CD14-positive monocyte (primary cell): Measurements from ENCODE around the gene DLGAP3. TPM values are rescaled to one million over a fixed set of nuclear protein-coding genes. Genes with fewer than 3 reads are reported as not detected.

Experiments used
- DNase-seq, 3 donors: peaks; one replicate each; pipeline ENCODE4 v3.0.0-alpha.2; 2011 to 2022
- H2AFZ ChIP-seq: 2 replicates; pipeline ENCODE4 v1.6.0; 2012; ENCODE audit warnings: mild to moderate bottlenecking, low read depth, low read length, inconsistent platforms; ENCODE audit not compliant: insufficient read depth, poor library complexity, severe bottlenecking
- H3K27ac ChIP-seq, 2 donors: 1 replicate in 1 of 2; 2 replicates in 1 of 2; pipeline ENCODE4 v1.5.1; 2012 to 2013; ENCODE audit warnings: low read length in 2 of 2, control low read depth in 1 of 2, inconsistent platforms in 1 of 2, low read depth in 1 of 2, mild to moderate bottlenecking in 1 of 2
- H3K27me3 ChIP-seq, 2 donors: one replicate each; pipeline versions ENCODE4 v1.6.0 to v1.6.1; 2011 to 2013; ENCODE audit warnings: low read length in 2 of 2; ENCODE audit not compliant: control insufficient read depth in 2 of 2, insufficient read depth in 2 of 2
- H3K36me3 ChIP-seq, 2 donors: replicated peaks in 1 of 2; 1 replicate in 1 of 2; 2 replicates in 1 of 2; pipeline versions ENCODE4 v1.5.1 to v1.6.1; 2012 to 2013; ENCODE audit warnings: low read length in 2 of 2, control low read depth in 1 of 2, inconsistent platforms in 1 of 2, mild to moderate bottlenecking in 1 of 2; ENCODE audit not compliant: insufficient read depth in 2 of 2, control insufficient read depth in 1 of 2
- H3K4me1 ChIP-seq, 2 donors: 1 replicate in 1 of 2; 2 replicates in 1 of 2; pipeline versions ENCODE4 v1.5.1 to v1.6.1; 2012 to 2013; ENCODE audit warnings: low read length in 2 of 2, control low read depth in 1 of 2, inconsistent platforms in 1 of 2, mild to moderate bottlenecking in 1 of 2, moderate library complexity in 1 of 2; ENCODE audit not compliant: insufficient read depth in 2 of 2, control insufficient read depth in 1 of 2
- H3K4me2 ChIP-seq: replicated peaks from 2 replicates; pipeline ENCODE3; 2012; ENCODE audit warnings: low read length, moderate library complexity, mild to moderate bottlenecking; ENCODE audit not compliant: poor library complexity, severe bottlenecking; ENCODE audit errors: extremely low read depth
- H3K4me3 ChIP-seq, 3 experiments: fragments of 200-600 bp in 1 of 3; sonication (generic) in 1 of 3; replicated peaks in 1 of 3; 1 replicate in 2 of 3; 2 replicates in 1 of 3; pipeline ENCODE4 v1.5.1; 2011 to 2013; ENCODE audit warnings: low read length in 3 of 3, mild to moderate bottlenecking in 3 of 3, control low read depth in 2 of 3, low read depth in 2 of 3, inconsistent platforms in 1 of 3, moderate library complexity in 1 of 3
- H3K79me2 ChIP-seq: 2 replicates; pipeline ENCODE4 v1.6.0; 2012; ENCODE audit warnings: mild to moderate bottlenecking, control low read depth, inconsistent platforms, low read length, moderate library complexity; ENCODE audit not compliant: insufficient read depth
- H3K9ac ChIP-seq: 2 replicates; pipeline ENCODE4 v1.6.0; 2017; ENCODE audit warnings: low read length, mild to moderate bottlenecking; ENCODE audit not compliant: insufficient read depth, poor library complexity, severe bottlenecking
- H3K9me3 ChIP-seq, 2 donors: replicated peaks in 1 of 2; 1 replicate in 1 of 2; 2 replicates in 1 of 2; pipeline versions ENCODE4 v1.5.1 to v1.6.1; 2012 to 2013; ENCODE audit warnings: low read length in 2 of 2, control low read depth in 1 of 2; ENCODE audit not compliant: control insufficient read depth in 1 of 2, insufficient read depth in 1 of 2
- H4K20me1 ChIP-seq: 2 replicates; pipeline ENCODE4 v1.6.0; 2012; ENCODE audit warnings: mild to moderate bottlenecking, low read length, control low read depth, moderate library complexity; ENCODE audit not compliant: insufficient read depth
- H3K27ac Mint-ChIP-seq, 7 donors: one replicate each; pipeline ENCODE4 v1.8.0; 2020; ENCODE audit warnings: mild to moderate bottlenecking in 7 of 7, mixed read lengths in 7 of 7, moderate library complexity in 6 of 7, inconsistent platforms in 2 of 7
- H3K27me3 Mint-ChIP-seq, 3 donors: one replicate each; pipeline ENCODE4 v1.8.0; 2021 to 2022; ENCODE audit warnings: low read depth in 3 of 3, mild to moderate bottlenecking in 3 of 3, mixed read lengths in 3 of 3, moderate library complexity in 3 of 3, inconsistent platforms in 1 of 3
- H3K36me3 Mint-ChIP-seq, 2 donors: one replicate each; pipeline ENCODE4 v1.8.0; 2020; ENCODE audit warnings: mixed read lengths in 2 of 2, inconsistent platforms in 1 of 2, mild to moderate bottlenecking in 1 of 2
- H3K4me1 Mint-ChIP-seq: one replicate; pipeline ENCODE4 v1.8.0; 2020; ENCODE audit warnings: mild to moderate bottlenecking, mixed read lengths
- H3K4me3 Mint-ChIP-seq, 2 donors: one replicate each; pipeline ENCODE4 v1.8.0; 2020; ENCODE audit warnings: mild to moderate bottlenecking in 2 of 2, mixed read lengths in 2 of 2, moderate library complexity in 1 of 2
- H3K9me3 Mint-ChIP-seq, 7 donors: one replicate each; pipeline ENCODE4 v1.8.0; 2020 to 2022; ENCODE audit warnings: mixed read lengths in 7 of 7, mild to moderate bottlenecking in 6 of 7, moderate library complexity in 6 of 7, inconsistent platforms in 2 of 7
- WGBS: methylation state at CpG from one replicate; pipeline ENCODE4 v1.1.5; 2013; ENCODE audit warnings: missing lambda C conversion rate; ENCODE audit not compliant: insufficient coverage; 5-methylcytosine and 5-hydroxymethylcytosine counted together
- intact Hi-C, 2 donors: fragments of 100-400 bp; cut with micrococcal nuclease; formaldehyde crosslinking; loops; one replicate each; pipeline versions ENCODE4 v1.15.0 to v1.15.1; 2023
- polyA plus RNA-seq, 3 donors: library from polyadenylated mRNA; depleted of rRNA in 1 of 3; unstranded in 2 of 3; stranded (reverse) in 1 of 3; fragments of 300-500 nt in 2 of 3; fragments of >200 nt in 1 of 3; fragmentation: Illumina TruSeq in 2 of 3; gene quantifications; 1 replicate in 2 of 3; 2 replicates in 1 of 3; pipeline ENCODE4 v1.2.3, GENCODE V29; 2012 to 2021
- TF ChIP-seq, protein P1 (sequence below): fragments of 200-600 bp; IDR thresholded peaks from one replicate; pipeline ENCODE4 v1.8.0; 2022; ENCODE audit warnings: antibody characterized with exemption, mild to moderate bottlenecking

The DLGAP3 gene
- polyA plus RNA-seq, 3 donors = 0.10 to 0.56 (median 0.16) TPM

DNA sequence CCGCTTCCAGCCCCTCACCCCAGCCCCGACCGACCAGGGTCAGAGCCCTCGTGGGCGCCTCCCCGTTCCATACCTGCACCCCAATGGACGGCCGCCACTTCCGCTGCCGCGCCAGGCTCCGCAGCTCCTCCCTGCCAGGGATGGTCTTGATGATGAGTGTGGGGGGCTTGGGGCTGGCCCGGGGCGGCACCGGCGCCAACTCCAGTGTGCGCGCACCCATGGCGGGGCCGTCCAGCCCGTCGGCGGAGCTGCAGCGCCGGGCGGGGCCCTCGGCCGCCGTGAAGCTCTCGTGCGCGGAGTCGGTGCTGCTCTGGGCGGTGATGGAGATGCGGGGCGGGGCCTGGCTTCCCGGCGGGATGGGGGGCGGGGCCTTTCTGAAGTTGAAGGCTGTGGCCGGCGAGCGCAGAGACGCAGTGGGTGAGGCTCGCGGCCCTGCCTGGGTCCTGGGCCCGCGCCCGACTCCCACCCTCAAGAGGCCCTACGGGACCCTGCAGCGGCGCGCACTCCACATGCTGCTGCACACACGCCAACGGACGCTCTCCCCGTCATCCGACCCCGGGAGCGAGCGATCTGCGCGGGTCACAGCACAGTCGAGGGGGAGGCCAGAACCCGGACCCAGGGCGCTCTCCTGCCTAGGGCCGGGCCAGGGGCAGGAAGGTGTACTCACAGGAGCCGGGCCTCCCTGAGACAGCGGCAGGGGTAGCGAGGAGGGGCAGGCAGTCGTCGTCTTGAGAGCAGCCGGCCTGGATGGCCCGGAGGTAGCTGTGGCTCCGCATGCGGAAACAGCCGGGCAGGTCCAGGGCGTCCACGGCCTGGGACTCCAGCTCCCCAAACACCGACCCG, 43.8 kb downstream of the DLGAP3 start:
- intact Hi-C loops = no loop called here
- Histone ChIP-seq H3K4me2 (peak overlapping the region; percentile 59), H3K9me3 (peaks cover 3 to 5% of the 10 kb centered on the region in 2 donors), H3K4me3 (peak overlapping the region in 1 of 3 experiments; percentile 57), H2AFZ (peak overlapping the region; percentile 63), H3K36me3 (no peaks in the 10 kb centered on the region), H3K4me1 (peaks cover 9 to 11% of the 10 kb centered on the region in 2 donors), H3K79me2 (no peaks in the 10 kb centered on the region), H3K27me3 (peaks cover 39 to 81% of the 10 kb centered on the region in 2 donors), H4K20me1 (no peaks in the 10 kb centered on the region), H3K9ac (peak overlapping the region; percentile 1), H3K27ac (no peak overlapping the region)
- no peak for DNase-seq
- H3K36me3 Mint-ChIP-seq = peaks cover 0 to 3% of the 10 kb centered on the region in 2 donors
- 5% methylated on average over 69 of the region's 80 CpGs for WGBS
- H3K4me1 Mint-ChIP-seq = peaks cover 10% of the 10 kb centered on the region
- no peak overlapping the region for H3K27ac Mint-ChIP-seq
- TF ChIP-seq, protein P1, sequence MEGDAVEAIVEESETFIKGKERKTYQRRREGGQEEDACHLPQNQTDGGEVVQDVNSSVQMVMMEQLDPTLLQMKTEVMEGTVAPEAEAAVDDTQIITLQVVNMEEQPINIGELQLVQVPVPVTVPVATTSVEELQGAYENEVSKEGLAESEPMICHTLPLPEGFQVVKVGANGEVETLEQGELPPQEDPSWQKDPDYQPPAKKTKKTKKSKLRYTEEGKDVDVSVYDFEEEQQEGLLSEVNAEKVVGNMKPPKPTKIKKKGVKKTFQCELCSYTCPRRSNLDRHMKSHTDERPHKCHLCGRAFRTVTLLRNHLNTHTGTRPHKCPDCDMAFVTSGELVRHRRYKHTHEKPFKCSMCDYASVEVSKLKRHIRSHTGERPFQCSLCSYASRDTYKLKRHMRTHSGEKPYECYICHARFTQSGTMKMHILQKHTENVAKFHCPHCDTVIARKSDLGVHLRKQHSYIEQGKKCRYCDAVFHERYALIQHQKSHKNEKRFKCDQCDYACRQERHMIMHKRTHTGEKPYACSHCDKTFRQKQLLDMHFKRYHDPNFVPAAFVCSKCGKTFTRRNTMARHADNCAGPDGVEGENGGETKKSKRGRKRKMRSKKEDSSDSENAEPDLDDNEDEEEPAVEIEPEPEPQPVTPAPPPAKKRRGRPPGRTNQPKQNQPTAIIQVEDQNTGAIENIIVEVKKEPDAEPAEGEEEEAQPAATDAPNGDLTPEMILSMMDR = no peak
- peaks cover 59 to 78% (median 65%) of the 10 kb centered on the region in 3 donors for H3K27me3 Mint-ChIP-seq
- peak overlapping the region; percentile 68 to 81 for H3K4me3 Mint-ChIP-seq
- H3K9me3 Mint-ChIP-seq = peaks cover 0 to 10% (median 7%) of the 10 kb centered on the region in 7 donors

DNA sequence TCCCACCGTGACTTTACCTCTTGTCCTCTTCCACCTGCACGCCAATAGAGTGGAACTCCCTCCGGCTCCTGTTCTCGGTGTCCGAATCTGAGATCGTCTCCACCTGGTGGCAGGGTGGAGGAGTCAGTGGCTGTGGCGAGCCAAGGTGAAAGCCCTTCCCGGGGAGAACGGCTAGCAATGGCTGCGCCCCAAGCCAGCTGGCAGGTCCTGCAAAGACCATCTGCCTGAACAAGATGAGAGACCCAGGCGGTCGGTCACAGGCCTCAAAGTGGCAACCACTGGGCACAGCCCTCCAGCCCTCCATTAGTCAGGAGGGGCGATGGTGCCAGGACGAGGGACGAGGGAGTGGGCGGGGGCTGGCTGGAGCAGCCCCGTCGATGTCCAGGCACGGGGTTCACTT, 44.5 kb downstream of the DLGAP3 start:
- H3K9me3 ChIP-seq = peaks cover 3 to 5% of the 10 kb centered on the region in 2 donors
- Mint-ChIP-seq H3K9me3 (peaks cover 0 to 12% (median 9%) of the 10 kb centered on the region in 7 donors), H3K27ac (no peak overlapping the region), H3K36me3 (peaks cover 0 to 3% of the 10 kb centered on the region in 2 donors), H3K4me3 (peak overlapping the region; percentile 43 to 81), H3K4me1 (peaks cover 10% of the 10 kb centered on the region), H3K27me3 (peaks cover 59 to 80% (median 68%) of the 10 kb centered on the region in 3 donors)
- H3K27me3 ChIP-seq = peaks cover 39 to 78% of the 10 kb centered on the region in 2 donors
- peaks cover 9 to 11% of the 10 kb centered on the region in 2 donors for H3K4me1 ChIP-seq
- H3K36me3 ChIP-seq = no peaks in the 10 kb centered on the region
- H2AFZ ChIP-seq = peak overlapping the region; percentile 63
- peak overlapping the region; percentile 59 for H3K4me2 ChIP-seq
- 41% methylated on average over 15 of the region's 19 CpGs for WGBS
- no peak overlapping the region for H3K27ac ChIP-seq
- no peak for DNase-seq
- peak overlapping the region in 1 of 3 experiments; percentile 57 for H3K4me3 ChIP-seq
- H3K79me2 ChIP-seq = no peaks in the 10 kb centered on the region
- intact Hi-C loops = no loop called here
- TF ChIP-seq, protein P1 = no peak
- no peak overlapping the region for H3K9ac ChIP-seq
- no peaks in the 10 kb centered on the region for H4K20me1 ChIP-seq
